HepG2 (cell line): ENCODE results near the gene HMGCS2. TPM values are rescaled to one million over a fixed set of nuclear protein-coding genes. Genes with fewer than 3 reads are reported as not detected.

Experiments
- ATAC-seq: fragments of 200-7000 bp; cut with Tn5 transposase; 3 replicates; pipeline ENCODE4 v1.9.1; 2020; ENCODE audit warnings: mild to moderate bottlenecking, moderate library complexity
- BruUV-seq: library from RNA; stranded (reverse); fragments of 400-500 nt; replicated peaks from 2 replicates; lab custom pipeline; 2021; lab: Mats Ljungman, UMichigan
- CTCF ChIA-PET: fragments of 300-600 bp; formaldehyde crosslinking; extraction: SDS; loops from one replicate; lab custom pipeline; 2021; ENCODE audit warnings: low total read pairs, inconsistent platforms, low intra/inter-chr PET ratio; lab: Yijun Ruan, JAX
- POLR2A ChIA-PET: fragments of 350-600 bp; sonication (Branson Sonifier 250); formaldehyde crosslinking; loops from one replicate; lab custom pipeline; 2020; ENCODE audit warnings: antibody characterized with exemption, inconsistent platforms; lab: Yijun Ruan, JAX
- DNase-seq: peaks from one replicate; pipeline ENCODE4 v3.0.0-alpha.2; 2015; ENCODE audit warnings: low spot score
- FAIRE-seq: peaks from 3 replicates; lab custom pipeline; 2011; peaks lifted over from hg19 to GRCh38; lab: Jason Lieb, UNC
- H2AFZ ChIP-seq: one replicate; pipeline ENCODE4 v1.6.1; 2011; ENCODE audit warnings: low read length, inconsistent platforms
- H3K27ac ChIP-seq: fragments of 300-600 bp; 3 replicates; pipeline ENCODE4 v1.8.0; 2011; ENCODE audit warnings: mixed run types, mild to moderate bottlenecking, mixed read lengths, low read length, inconsistent platforms; ENCODE audit not compliant: insufficient read depth; ENCODE audit errors: extremely low read length
- H3K27me3 ChIP-seq, 2 experiments: fragments of 200-600 bp in 1 of 2; 2 replicates in 1 of 2; 3 replicates in 1 of 2; pipeline versions ENCODE4 v1.6.0 to v1.8.0; 2011; ENCODE audit warnings: low read length in 2 of 2, mild to moderate bottlenecking in 2 of 2, moderate library complexity in 2 of 2, inconsistent platforms in 1 of 2; ENCODE audit not compliant: insufficient read depth in 2 of 2, control insufficient read depth in 1 of 2
- H3K36me3 ChIP-seq, 2 experiments: fragments of 200-600 bp in 1 of 2; replicated peaks in 1 of 2; 2 replicates in 1 of 2; 3 replicates in 1 of 2; pipeline versions ENCODE4 v1.5.1 to v1.8.0; 2011; ENCODE audit warnings: low read length in 2 of 2, inconsistent platforms in 1 of 2; ENCODE audit not compliant: insufficient read depth in 2 of 2, control insufficient read depth in 1 of 2
- H3K4me1 ChIP-seq: 2 replicates; pipeline ENCODE4 v1.5.1; 2012; ENCODE audit warnings: low read length, inconsistent platforms; ENCODE audit not compliant: insufficient read depth
- H3K4me2 ChIP-seq: 2 replicates; pipeline ENCODE4 v1.6.0; 2011; ENCODE audit warnings: low read depth, low read length, inconsistent platforms
- H3K4me3 ChIP-seq, 3 experiments: fragments of 200-600 bp in 1 of 3; sonication (generic), shearing (Covaris generic) in 1 of 3; replicated peaks in 1 of 3; 2 replicates each; pipeline ENCODE4 v1.5.1; 2011 to 2016; ENCODE audit warnings: low read length in 3 of 3, inconsistent platforms in 2 of 3, low read depth in 2 of 3, mild to moderate bottlenecking in 2 of 3, control low read depth in 1 of 3, mixed read lengths in 1 of 3; ENCODE audit not compliant: insufficient read depth in 1 of 3
- H3K79me2 ChIP-seq: one replicate; pipeline ENCODE4 v1.6.1; 2011; ENCODE audit warnings: low read length, inconsistent platforms; ENCODE audit not compliant: insufficient read depth
- H3K9ac ChIP-seq: 2 replicates; pipeline ENCODE4 v1.6.0; 2011; ENCODE audit warnings: mild to moderate bottlenecking, low read depth, low read length, inconsistent platforms; ENCODE audit not compliant: insufficient read depth
- H3K9me3 ChIP-seq: 2 replicates; pipeline ENCODE4 v1.5.1; 2012; ENCODE audit warnings: mild to moderate bottlenecking, low read length
- H4K20me1 ChIP-seq: 2 replicates; pipeline ENCODE4 v1.6.0; 2011; ENCODE audit warnings: inconsistent platforms, mild to moderate bottlenecking, low read length, moderate library complexity; ENCODE audit not compliant: insufficient read depth
- PAX8 ChIP-seq: sonication (generic); formaldehyde crosslinking; IDR thresholded peaks from 2 replicates; pipeline ENCODE4 v1.8.0; 2022; ENCODE audit warnings: mild to moderate bottlenecking, missing genetic modification reagents, borderline replicate concordance
- RNF2 ChIP-seq: fragments of 450-650 bp; conservative IDR thresholded peaks from 2 replicates; pipeline ENCODE4 v1.6.1; 2016; ENCODE audit warnings: low read depth
- TCF7L2 ChIP-seq: IDR thresholded peaks from 2 replicates; pipeline ENCODE4 v1.6.1; 2011; ENCODE audit warnings: mild to moderate bottlenecking, low read depth, low read length, moderate library complexity
- USF2 ChIP-seq, 2 experiments: sonication (generic) in 1 of 2; formaldehyde crosslinking in 1 of 2; IDR thresholded peaks; 2 replicates each; pipeline versions ENCODE4 v1.5.1 to v1.6.1; 2011 to 2020; ENCODE audit warnings: borderline replicate concordance in 1 of 2, low read depth in 1 of 2, low read length in 1 of 2, mild to moderate bottlenecking in 1 of 2, missing genetic modification reagents in 1 of 2, moderate library complexity in 1 of 2
- XRCC5 ChIP-seq: fragments of 200-400 bp; formaldehyde crosslinking; optimal IDR thresholded peaks from 2 replicates; pipeline ENCODE3; 2017; ENCODE audit warnings: mild to moderate bottlenecking, low read length
- ZNF205 ChIP-seq: IDR thresholded peaks from 2 replicates; pipeline ENCODE4 v1.6.1; 2018; ENCODE audit warnings: missing biosample characterization, missing genetic modification reagents
- ZNF414 ChIP-seq: sonication (generic); formaldehyde crosslinking; IDR thresholded peaks from 2 replicates; pipeline ENCODE4 v1.5.0; 2020; ENCODE audit warnings: missing genetic modification reagents
- WGBS: methylation state at CpG from one replicate; pipeline ENCODE4 v1.1.6; 2017; ENCODE audit warnings: low lambda C conversion rate; 5-methylcytosine and 5-hydroxymethylcytosine counted together
- in situ Hi-C: cut with HindIII; loops from 2 replicates; pipeline ENCODE4 v1.10.0; 2017; ENCODE audit warnings: low pct_unique_long_range_greater_than_20kb; ENCODE audit not compliant: extremely low pct_ligation_motif_present
- intact Hi-C: fragments of 100-400 bp; cut with micrococcal nuclease; formaldehyde crosslinking; loops from one replicate; pipeline ENCODE4 v1.10.0; 2022; ENCODE audit not compliant: unreplicated experiment
- polyA plus RNA-seq, 8 experiments: library from polyadenylated mRNA; depleted of rRNA in 3 of 8; stranded (reverse) in 7 of 8; unstranded in 1 of 8; fragments of >200 nt; fragmentation: Illumina TruSeq in 4 of 8; extraction: Trizol in 4 of 8; gene quantifications; 2 replicates each; pipeline versions ENCODE4 v1.2.1 to v1.2.3, GENCODE V29; 2011 to 2016; ENCODE audit warnings: low read depth in 4 of 8, missing spikeins in 1 of 8, mixed read lengths in 1 of 8; ENCODE audit not compliant: insufficient read depth in 1 of 8
- total RNA-seq, 5 experiments: library from RNA; depleted of rRNA; stranded (reverse); fragments of >200 nt; fragmentation: Illumina TruSeq; extraction: Trizol; gene quantifications; 2 replicates each; pipeline ENCODE4 v1.2.3, GENCODE V29; 2016; ENCODE audit warnings: low read depth in 1 of 5

Gene HMGCS2
- total and polyA plus RNA-seq, 2 of the 13 experiments (the other 11 are each of a cell fraction or from before 2014, with no cell fraction given): 0.44 to 1.5 TPM

- TF ChIP-seq ZNF205 (no peak), PAX8 (CRISPR knock-in tag) (no peak)
Measured at GRCh38 chr1:119799003-119799402, 30.3 kb upstream of the HMGCS2 start (continued).

- 55% methylated on average over 7 of the region's 7 CpGs for WGBS
- H3K9me3 ChIP-seq: no peaks in the 10 kb centered on the region
- H2AFZ ChIP-seq: no peak overlapping the region
- POLR2A ChIA-PET: no interaction called here
- in situ Hi-C loops (no loop called here), intact Hi-C loops (no loop called here)
- H3K79me2 ChIP-seq: no peaks in the 10 kb centered on the region
- no peaks in the 10 kb centered on the region for H4K20me1 ChIP-seq
- H3K4me3 ChIP-seq: no peak overlapping the region
- FAIRE-seq: no peak
- peaks cover 2 to 17% of the 10 kb centered on the region in 2 experiments; a peak in 2 of 5 replicates for H3K27me3 ChIP-seq
- H3K4me2 ChIP-seq: no peak overlapping the region
- DNase-seq: no peak
- H3K4me1 ChIP-seq: peaks cover 56% of the 10 kb centered on the region
- no peak for ATAC-seq
- CTCF ChIA-PET: no interaction called here
- no peaks in the 10 kb centered on the region for H3K36me3 ChIP-seq
- no peak overlapping the region for H3K9ac ChIP-seq
- no peak overlapping the region for H3K27ac ChIP-seq
- BruUV-seq: no TSS peak
- TF ChIP-seq RNF2 (no peak), USF2 (IDR thresholded peaks at IDR 0.05; ENCODE audit: low read depth, low read length) (no peak), USF2 (CRISPR knock-in tag; IDR thresholded peaks at IDR 0.05; ENCODE audit: borderline replicate concordance) (no peak), XRCC5 (no peak), TCF7L2 (no peak), ZNF414 (CRISPR knock-in tag) (no peak)
- TF ChIP-seq, all 625 proteins: peak for 0
Measured at GRCh38 chr1:119797606-119798005, 28.9 kb upstream of the HMGCS2 start.
